HEK293 (cell line): ENCODE results near the gene TRMT1.

Experiments
- SP2 ChIP-seq: fragments of 450-650 bp; formaldehyde crosslinking; IDR thresholded peaks from 2 replicates; pipeline ENCODE4 v1.5.1; 2016; ENCODE audit warnings: missing biosample characterization, missing genetic modification characterization
- ZFP41 ChIP-seq: fragments of 450-650 bp; formaldehyde crosslinking; IDR thresholded peaks from 2 replicates; pipeline ENCODE4 v1.5.1; 2016; ENCODE audit warnings: missing biosample characterization, missing genetic modification characterization, borderline replicate concordance
- ZNF174 ChIP-seq: fragments of 450-650 bp; formaldehyde crosslinking; IDR thresholded peaks from 2 replicates; pipeline ENCODE4 v1.5.0; 2017; ENCODE audit warnings: missing biosample characterization, mild to moderate bottlenecking, missing genetic modification characterization
- ZNF214 ChIP-seq: fragments of 450-650 bp; formaldehyde crosslinking; IDR thresholded peaks from 2 replicates; pipeline ENCODE4 v1.5.1; 2017; ENCODE audit warnings: missing biosample characterization, mild to moderate bottlenecking, missing genetic modification characterization, borderline replicate concordance
- ZNF76 ChIP-seq: fragments of 450-650 bp; formaldehyde crosslinking; IDR thresholded peaks from 2 replicates; pipeline ENCODE4; 2016; ENCODE audit warnings: low read depth, missing biosample characterization, missing genetic modification characterization, borderline replicate concordance
- ZNF792 ChIP-seq: fragments of 450-650 bp; formaldehyde crosslinking; IDR thresholded peaks from 2 replicates; pipeline ENCODE4 v1.5.1; 2016; ENCODE audit warnings: missing biosample characterization, missing genetic modification characterization
- TF ChIP-seq, protein P1 (sequence below): fragments of 450-650 bp; formaldehyde crosslinking; IDR thresholded peaks from 2 replicates; pipeline ENCODE4 v1.5.1; 2016; ENCODE audit warnings: missing biosample characterization, missing genetic modification characterization
- TF ChIP-seq, protein P2 (sequence below): fragments of 450-650 bp; formaldehyde crosslinking; IDR thresholded peaks from 2 replicates; pipeline ENCODE4 v1.5.1; 2016; ENCODE audit warnings: missing biosample characterization, missing genetic modification characterization
- TF ChIP-seq, protein P3 (sequence below): fragments of 450-650 bp; formaldehyde crosslinking; IDR thresholded peaks from 2 replicates; pipeline ENCODE4 v1.5.1; 2017; ENCODE audit warnings: missing biosample characterization, missing genetic modification characterization
- TF ChIP-seq, protein P4 (sequence below): fragments of 450-650 bp; formaldehyde crosslinking; IDR thresholded peaks from 2 replicates; pipeline ENCODE4 v1.5.1; 2016; ENCODE audit warnings: missing biosample characterization, missing genetic modification characterization
- TF ChIP-seq, protein P5 (sequence below): fragments of 450-650 bp; formaldehyde crosslinking; IDR thresholded peaks from 2 replicates; pipeline ENCODE4 v1.5.1; 2016; ENCODE audit warnings: missing biosample characterization, missing genetic modification characterization, low read depth

DNA sequence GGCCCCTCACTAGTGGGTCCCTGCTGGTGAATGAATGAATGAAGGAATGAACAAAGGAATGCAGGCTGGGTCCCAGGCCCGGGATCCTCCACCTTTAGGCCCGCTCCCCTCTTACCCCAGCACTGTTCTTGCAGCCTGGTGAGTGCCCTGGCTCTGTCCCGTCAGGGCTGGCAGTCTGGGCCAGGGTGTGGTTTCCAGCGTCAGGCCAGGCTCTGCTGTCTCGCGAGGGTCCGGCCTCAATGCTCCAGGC is 14.2 kb downstream of the TRMT1 start:
- TF ChIP-seq ZNF174 (tag by site-specific recombination), result no peak
- TF ChIP-seq ZFP41 (tag by site-specific recombination), result no peak
- TF ChIP-seq, protein P1, sequence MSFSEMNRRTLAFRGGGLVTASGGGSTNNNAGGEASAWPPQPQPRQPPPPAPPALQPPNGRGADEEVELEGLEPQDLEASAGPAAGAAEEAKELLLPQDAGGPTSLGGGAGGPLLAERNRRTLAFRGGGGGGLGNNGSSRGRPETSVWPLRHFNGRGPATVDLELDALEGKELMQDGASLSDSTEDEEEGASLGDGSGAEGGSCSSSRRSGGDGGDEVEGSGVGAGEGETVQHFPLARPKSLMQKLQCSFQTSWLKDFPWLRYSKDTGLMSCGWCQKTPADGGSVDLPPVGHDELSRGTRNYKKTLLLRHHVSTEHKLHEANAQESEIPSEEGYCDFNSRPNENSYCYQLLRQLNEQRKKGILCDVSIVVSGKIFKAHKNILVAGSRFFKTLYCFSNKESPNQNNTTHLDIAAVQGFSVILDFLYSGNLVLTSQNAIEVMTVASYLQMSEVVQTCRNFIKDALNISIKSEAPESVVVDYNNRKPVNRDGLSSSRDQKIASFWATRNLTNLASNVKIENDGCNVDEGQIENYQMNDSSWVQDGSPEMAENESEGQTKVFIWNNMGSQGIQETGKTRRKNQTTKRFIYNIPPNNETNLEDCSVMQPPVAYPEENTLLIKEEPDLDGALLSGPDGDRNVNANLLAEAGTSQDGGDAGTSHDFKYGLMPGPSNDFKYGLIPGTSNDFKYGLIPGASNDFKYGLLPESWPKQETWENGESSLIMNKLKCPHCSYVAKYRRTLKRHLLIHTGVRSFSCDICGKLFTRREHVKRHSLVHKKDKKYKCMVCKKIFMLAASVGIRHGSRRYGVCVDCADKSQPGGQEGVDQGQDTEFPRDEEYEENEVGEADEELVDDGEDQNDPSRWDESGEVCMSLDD (tag by site-specific recombination), result no peak
- TF ChIP-seq ZNF792, result no peak
- TF ChIP-seq ZNF76 (tag by site-specific recombination), result no peak
- TF ChIP-seq, protein P2, sequence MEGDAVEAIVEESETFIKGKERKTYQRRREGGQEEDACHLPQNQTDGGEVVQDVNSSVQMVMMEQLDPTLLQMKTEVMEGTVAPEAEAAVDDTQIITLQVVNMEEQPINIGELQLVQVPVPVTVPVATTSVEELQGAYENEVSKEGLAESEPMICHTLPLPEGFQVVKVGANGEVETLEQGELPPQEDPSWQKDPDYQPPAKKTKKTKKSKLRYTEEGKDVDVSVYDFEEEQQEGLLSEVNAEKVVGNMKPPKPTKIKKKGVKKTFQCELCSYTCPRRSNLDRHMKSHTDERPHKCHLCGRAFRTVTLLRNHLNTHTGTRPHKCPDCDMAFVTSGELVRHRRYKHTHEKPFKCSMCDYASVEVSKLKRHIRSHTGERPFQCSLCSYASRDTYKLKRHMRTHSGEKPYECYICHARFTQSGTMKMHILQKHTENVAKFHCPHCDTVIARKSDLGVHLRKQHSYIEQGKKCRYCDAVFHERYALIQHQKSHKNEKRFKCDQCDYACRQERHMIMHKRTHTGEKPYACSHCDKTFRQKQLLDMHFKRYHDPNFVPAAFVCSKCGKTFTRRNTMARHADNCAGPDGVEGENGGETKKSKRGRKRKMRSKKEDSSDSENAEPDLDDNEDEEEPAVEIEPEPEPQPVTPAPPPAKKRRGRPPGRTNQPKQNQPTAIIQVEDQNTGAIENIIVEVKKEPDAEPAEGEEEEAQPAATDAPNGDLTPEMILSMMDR (tag by site-specific recombination), result no peak
- no peak for TF ChIP-seq ZNF214 (tag by site-specific recombination)
- TF ChIP-seq, protein P3, sequence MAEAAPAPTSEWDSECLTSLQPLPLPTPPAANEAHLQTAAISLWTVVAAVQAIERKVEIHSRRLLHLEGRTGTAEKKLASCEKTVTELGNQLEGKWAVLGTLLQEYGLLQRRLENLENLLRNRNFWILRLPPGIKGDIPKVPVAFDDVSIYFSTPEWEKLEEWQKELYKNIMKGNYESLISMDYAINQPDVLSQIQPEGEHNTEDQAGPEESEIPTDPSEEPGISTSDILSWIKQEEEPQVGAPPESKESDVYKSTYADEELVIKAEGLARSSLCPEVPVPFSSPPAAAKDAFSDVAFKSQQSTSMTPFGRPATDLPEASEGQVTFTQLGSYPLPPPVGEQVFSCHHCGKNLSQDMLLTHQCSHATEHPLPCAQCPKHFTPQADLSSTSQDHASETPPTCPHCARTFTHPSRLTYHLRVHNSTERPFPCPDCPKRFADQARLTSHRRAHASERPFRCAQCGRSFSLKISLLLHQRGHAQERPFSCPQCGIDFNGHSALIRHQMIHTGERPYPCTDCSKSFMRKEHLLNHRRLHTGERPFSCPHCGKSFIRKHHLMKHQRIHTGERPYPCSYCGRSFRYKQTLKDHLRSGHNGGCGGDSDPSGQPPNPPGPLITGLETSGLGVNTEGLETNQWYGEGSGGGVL, result no peak
- TF ChIP-seq, protein P4, sequence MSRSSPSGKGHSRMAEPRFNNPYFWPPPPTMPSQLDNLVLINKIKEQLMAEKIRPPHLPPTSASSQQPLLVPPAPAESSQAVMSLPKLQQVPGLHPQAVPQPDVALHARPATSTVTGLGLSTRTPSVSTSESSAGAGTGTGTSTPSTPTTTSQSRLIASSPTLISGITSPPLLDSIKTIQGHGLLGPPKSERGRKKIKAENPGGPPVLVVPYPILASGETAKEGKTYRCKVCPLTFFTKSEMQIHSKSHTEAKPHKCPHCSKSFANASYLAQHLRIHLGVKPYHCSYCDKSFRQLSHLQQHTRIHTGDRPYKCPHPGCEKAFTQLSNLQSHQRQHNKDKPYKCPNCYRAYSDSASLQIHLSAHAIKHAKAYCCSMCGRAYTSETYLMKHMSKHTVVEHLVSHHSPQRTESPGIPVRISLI (tag by site-specific recombination), result no peak
- no peak for TF ChIP-seq SP2
- TF ChIP-seq, protein P5, sequence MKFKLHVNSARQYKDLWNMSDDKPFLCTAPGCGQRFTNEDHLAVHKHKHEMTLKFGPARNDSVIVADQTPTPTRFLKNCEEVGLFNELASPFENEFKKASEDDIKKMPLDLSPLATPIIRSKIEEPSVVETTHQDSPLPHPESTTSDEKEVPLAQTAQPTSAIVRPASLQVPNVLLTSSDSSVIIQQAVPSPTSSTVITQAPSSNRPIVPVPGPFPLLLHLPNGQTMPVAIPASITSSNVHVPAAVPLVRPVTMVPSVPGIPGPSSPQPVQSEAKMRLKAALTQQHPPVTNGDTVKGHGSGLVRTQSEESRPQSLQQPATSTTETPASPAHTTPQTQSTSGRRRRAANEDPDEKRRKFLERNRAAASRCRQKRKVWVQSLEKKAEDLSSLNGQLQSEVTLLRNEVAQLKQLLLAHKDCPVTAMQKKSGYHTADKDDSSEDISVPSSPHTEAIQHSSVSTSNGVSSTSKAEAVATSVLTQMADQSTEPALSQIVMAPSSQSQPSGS (tag by site-specific recombination), result no peak
